HepG2 (cell line): ENCODE data around the gene OSBPL2. TPM values are rescaled to one million over a fixed set of nuclear protein-coding genes. Genes with fewer than 3 reads are reported as not detected.

ENCODE experiments used
- ELF3 ChIP-seq: IDR thresholded peaks from 2 replicates; pipeline ENCODE4 v1.6.1; 2016; ENCODE audit warnings: missing genetic modification reagents, missing compliant biosample characterization
- GPN1 ChIP-seq: sonication (generic); formaldehyde crosslinking; IDR thresholded peaks from 2 replicates; pipeline ENCODE4 v1.5.1; 2020; ENCODE audit warnings: missing genetic modification reagents, borderline replicate concordance
- HIVEP1 ChIP-seq: sonication (generic); formaldehyde crosslinking; IDR thresholded peaks from 2 replicates; pipeline ENCODE4 v1.4.0; 2020; ENCODE audit warnings: mild to moderate bottlenecking, missing genetic modification reagents
- HNF4G ChIP-seq, 2 experiments: sonication (generic) in 1 of 2; formaldehyde crosslinking in 1 of 2; IDR thresholded peaks; 2 replicates each; pipeline versions ENCODE4 v1.4.0 to v1.6.1; 2011 to 2020; ENCODE audit warnings: borderline replicate concordance in 2 of 2, low read depth in 2 of 2, mild to moderate bottlenecking in 2 of 2, low read length in 1 of 2, missing genetic modification reagents in 1 of 2, moderate library complexity in 1 of 2
- KDM5B ChIP-seq: sonication (generic); formaldehyde crosslinking; IDR thresholded peaks from 2 replicates; pipeline ENCODE4 v1.4.0; 2020; ENCODE audit warnings: missing genetic modification reagents, mild to moderate bottlenecking, borderline replicate concordance
- KLF11 ChIP-seq: IDR thresholded peaks from 2 replicates; pipeline ENCODE4 v1.6.1; 2016; ENCODE audit warnings: missing compliant biosample characterization
- MTF1 ChIP-seq: sonication (generic); formaldehyde crosslinking; IDR thresholded peaks from 2 replicates; pipeline ENCODE4 v1.5.0; 2020; ENCODE audit warnings: missing genetic modification reagents
- NR3C1 ChIP-seq: sonication (generic); formaldehyde crosslinking; IDR thresholded peaks from 2 replicates; pipeline ENCODE4 v1.4.0; 2020; ENCODE audit warnings: missing genetic modification reagents
- POLR2G ChIP-seq: fragments of 200-400 bp; formaldehyde crosslinking; IDR thresholded peaks from 2 replicates; pipeline ENCODE4 v1.6.1; 2018; ENCODE audit warnings: mild to moderate bottlenecking, low read depth, low read length, moderate library complexity
- SP4 ChIP-seq: sonication (generic); formaldehyde crosslinking; IDR thresholded peaks from 2 replicates; pipeline ENCODE4 v1.8.1; 2023; ENCODE audit warnings: mild to moderate bottlenecking, missing genetic modification reagents
- ZFYVE20 ChIP-seq: sonication (generic); formaldehyde crosslinking; IDR thresholded peaks from 2 replicates; pipeline ENCODE4 v1.8.0; 2023; ENCODE audit warnings: low read depth, mild to moderate bottlenecking, moderate library complexity, missing genetic modification reagents, borderline replicate concordance
- ZNF350 ChIP-seq: sonication (generic); formaldehyde crosslinking; IDR thresholded peaks from 2 replicates; pipeline ENCODE4 v1.4.0; 2020; ENCODE audit warnings: mild to moderate bottlenecking, low read depth, missing genetic modification reagents, borderline replicate concordance
- ZNF446 ChIP-seq: sonication (generic); formaldehyde crosslinking; IDR thresholded peaks from 2 replicates; pipeline ENCODE4 v1.5.0; 2020; ENCODE audit warnings: mild to moderate bottlenecking, missing genetic modification reagents
- ZNF737 ChIP-seq: sonication (generic); formaldehyde crosslinking; IDR thresholded peaks from 2 replicates; pipeline ENCODE4 v1.5.0; 2020; ENCODE audit warnings: missing genetic modification reagents, mild to moderate bottlenecking, borderline replicate concordance
- ZNF878 ChIP-seq: sonication (generic); formaldehyde crosslinking; IDR thresholded peaks from 2 replicates; pipeline ENCODE4 v1.8.1; 2023; ENCODE audit warnings: mild to moderate bottlenecking, missing genetic modification reagents, moderate library complexity
- polyA plus RNA-seq, 8 experiments: library from polyadenylated mRNA; depleted of rRNA in 3 of 8; stranded (reverse) in 7 of 8; unstranded in 1 of 8; fragments of >200 nt; fragmentation: Illumina TruSeq in 4 of 8; extraction: Trizol in 4 of 8; gene quantifications; 2 replicates each; pipeline versions ENCODE4 v1.2.1 to v1.2.3, GENCODE V29; 2011 to 2016; ENCODE audit warnings: low read depth in 4 of 8, missing spikeins in 1 of 8, mixed read lengths in 1 of 8; ENCODE audit not compliant: insufficient read depth in 1 of 8
- total RNA-seq, 5 experiments: library from RNA; depleted of rRNA; stranded (reverse); fragments of >200 nt; fragmentation: Illumina TruSeq; extraction: Trizol; gene quantifications; 2 replicates each; pipeline ENCODE4 v1.2.3, GENCODE V29; 2016; ENCODE audit warnings: low read depth in 1 of 5
- TF ChIP-seq, protein P1 (sequence below): sonication (generic); formaldehyde crosslinking; IDR thresholded peaks from one replicate; pipeline ENCODE4 v1.5.1; 2020; ENCODE audit warnings: mild to moderate bottlenecking, missing genetic modification reagents; ENCODE audit errors: not compliant biosample characterization
- TF ChIP-seq, protein P2 (sequence below): sonication (generic); formaldehyde crosslinking; conservative IDR thresholded peaks from 2 replicates; pipeline ENCODE4 v1.8.0; 2022; ENCODE audit warnings: missing genetic modification reagents
- TF ChIP-seq, protein P3 (sequence below): fragments of 450-650 bp; IDR thresholded peaks from 2 replicates; pipeline ENCODE4 v1.6.1; 2016

Gene OSBPL2
- total and polyA plus RNA-seq, 2 of the 13 experiments (the other 11 are each of a cell fraction or from before 2014, with no cell fraction given): 18.5 to 37.4 TPM

DNA sequence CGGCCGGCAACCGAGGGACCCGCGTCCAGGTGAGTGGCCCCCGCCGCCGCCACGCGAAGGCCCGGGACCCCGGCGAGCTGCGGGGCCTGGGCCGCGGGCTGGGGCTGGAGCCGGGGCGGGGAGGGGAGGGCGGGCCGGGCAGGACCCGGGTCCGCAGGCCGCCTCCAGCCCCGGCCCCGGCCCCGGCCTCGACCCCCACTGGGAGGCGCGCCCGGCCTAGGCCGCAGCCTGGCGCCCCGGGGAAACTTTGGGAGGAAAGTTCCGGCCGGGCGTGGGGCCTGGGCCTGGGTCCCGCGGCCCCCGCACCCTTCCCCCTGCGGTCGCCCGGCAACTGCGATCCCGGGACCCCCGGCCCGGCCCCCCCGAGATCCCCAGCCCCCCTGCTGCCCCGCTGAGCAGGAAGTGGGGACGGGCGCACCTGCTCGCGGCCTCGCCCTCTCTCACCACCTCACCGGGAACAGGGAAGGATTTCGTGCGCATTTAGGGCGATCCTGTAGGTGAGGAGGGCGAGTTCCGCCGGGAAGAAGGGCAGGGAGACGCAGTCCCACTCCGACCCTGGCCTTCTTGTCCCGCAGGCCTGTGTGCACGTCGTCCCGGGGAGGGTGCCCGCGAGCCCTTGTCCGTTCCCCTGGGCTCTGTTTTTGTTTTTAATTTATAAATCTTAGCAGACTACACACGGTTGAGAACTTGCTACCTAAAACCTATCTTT, 402 bp downstream of the OSBPL2 start (continued):
- TF ChIP-seq GPN1 (CRISPR knock-in tag) (peak; percentile 89; the same call in 1 of the 2 replicates), NR3C1 (no peak), ZNF350 (CRISPR knock-in tag) (no peak), MTF1 (CRISPR knock-in tag) (no peak), HIVEP1 (CRISPR knock-in tag) (no peak), KDM5B (CRISPR knock-in tag) (peak; percentile 53; the same call in 1 of the 2 replicates), SP4 (no peak), KLF11 (CRISPR knock-in tag) (0 out of 2 replicates have a peak, but pooled peaks have one; percentile 48), ZNF446 (CRISPR knock-in tag) (no peak), ELF3 (no peak), ZNF878 (CRISPR knock-in tag) (no peak), ZFYVE20 (CRISPR knock-in tag) (no peak), HNF4G (IDR thresholded peaks at IDR 0.05; ENCODE audit: borderline replicate concordance, low read depth, low read length) (no peak), HNF4G (CRISPR knock-in tag; IDR thresholded peaks at IDR 0.05; ENCODE audit: borderline replicate concordance, low read depth) (0 out of 2 replicates have a peak, but pooled peaks have one; percentile 26), ZNF737 (CRISPR knock-in tag) (no peak), POLR2G (no peak)
- TF ChIP-seq, protein P1, sequence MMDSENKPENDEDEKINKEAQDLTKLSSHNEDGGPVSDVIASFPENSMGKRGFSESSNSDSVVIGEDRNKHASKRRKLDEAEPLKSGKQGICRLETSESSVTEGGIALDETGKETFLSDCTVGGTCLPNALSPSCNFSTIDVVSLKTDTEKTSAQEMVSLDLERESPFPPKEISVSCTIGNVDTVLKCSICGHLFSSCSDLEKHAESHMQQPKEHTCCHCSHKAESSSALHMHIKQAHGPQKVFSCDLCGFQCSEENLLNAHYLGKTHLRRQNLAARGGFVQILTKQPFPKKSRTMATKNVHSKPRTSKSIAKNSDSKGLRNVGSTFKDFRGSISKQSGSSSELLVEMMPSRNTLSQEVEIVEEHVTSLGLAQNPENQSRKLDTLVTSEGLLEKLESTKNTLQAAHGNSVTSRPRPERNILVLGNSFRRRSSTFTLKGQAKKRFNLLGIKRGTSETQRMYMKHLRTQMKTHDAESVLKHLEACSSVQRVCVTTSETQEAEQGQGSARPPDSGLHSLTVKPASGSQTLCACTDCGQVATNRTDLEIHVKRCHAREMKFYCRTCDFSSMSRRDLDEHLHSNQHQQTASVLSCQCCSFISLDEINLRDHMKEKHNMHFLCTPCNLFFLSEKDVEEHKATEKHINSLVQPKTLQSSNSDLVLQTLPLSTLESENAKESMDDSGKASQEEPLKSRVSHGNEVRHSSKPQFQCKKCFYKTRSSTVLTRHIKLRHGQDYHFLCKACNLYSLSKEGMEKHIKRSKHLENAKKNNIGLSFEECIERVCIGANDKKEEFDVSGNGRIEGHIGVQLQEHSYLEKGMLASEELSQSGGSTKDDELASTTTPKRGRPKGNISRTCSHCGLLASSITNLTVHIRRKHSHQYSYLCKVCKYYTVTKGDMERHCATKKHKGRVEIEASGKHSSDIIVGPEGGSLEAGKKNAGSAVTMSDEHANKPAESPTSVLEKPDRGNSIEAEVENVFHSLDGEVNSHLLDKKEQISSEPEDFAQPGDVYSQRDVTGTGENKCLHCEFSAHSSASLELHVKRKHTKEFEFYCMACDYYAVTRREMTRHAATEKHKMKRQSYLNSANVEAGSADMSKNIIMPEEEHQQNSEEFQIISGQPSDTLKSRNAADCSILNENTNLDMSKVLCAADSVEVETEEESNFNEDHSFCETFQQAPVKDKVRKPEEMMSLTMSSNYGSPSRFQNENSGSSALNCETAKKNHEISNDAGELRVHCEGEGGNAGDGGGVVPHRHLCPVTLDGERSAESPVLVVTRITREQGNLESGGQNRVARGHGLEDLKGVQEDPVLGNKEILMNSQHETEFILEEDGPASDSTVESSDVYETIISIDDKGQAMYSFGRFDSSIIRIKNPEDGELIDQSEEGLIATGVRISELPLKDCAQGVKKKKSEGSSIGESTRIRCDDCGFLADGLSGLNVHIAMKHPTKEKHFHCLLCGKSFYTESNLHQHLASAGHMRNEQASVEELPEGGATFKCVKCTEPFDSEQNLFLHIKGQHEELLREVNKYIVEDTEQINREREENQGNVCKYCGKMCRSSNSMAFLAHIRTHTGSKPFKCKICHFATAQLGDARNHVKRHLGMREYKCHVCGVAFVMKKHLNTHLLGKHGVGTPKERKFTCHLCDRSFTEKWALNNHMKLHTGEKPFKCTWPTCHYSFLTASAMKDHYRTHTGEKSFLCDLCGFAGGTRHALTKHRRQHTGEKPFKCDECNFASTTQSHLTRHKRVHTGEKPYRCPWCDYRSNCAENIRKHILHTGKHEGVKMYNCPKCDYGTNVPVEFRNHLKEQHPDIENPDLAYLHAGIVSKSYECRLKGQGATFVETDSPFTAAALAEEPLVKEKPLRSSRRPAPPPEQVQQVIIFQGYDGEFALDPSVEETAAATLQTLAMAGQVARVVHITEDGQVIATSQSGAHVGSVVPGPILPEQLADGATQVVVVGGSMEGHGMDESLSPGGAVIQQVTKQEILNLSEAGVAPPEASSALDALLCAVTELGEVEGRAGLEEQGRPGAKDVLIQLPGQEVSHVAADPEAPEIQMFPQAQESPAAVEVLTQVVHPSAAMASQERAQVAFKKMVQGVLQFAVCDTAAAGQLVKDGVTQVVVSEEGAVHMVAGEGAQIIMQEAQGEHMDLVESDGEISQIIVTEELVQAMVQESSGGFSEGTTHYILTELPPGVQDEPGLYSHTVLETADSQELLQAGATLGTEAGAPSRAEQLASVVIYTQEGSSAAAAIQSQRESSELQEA: no peak
- TF ChIP-seq, protein P2, sequence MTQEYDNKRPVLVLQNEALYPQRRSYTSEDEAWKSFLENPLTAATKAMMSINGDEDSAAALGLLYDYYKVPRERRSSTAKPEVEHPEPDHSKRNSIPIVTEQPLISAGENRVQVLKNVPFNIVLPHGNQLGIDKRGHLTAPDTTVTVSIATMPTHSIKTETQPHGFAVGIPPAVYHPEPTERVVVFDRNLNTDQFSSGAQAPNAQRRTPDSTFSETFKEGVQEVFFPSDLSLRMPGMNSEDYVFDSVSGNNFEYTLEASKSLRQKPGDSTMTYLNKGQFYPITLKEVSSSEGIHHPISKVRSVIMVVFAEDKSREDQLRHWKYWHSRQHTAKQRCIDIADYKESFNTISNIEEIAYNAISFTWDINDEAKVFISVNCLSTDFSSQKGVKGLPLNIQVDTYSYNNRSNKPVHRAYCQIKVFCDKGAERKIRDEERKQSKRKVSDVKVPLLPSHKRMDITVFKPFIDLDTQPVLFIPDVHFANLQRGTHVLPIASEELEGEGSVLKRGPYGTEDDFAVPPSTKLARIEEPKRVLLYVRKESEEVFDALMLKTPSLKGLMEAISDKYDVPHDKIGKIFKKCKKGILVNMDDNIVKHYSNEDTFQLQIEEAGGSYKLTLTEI (CRISPR knock-in tag): no peak
- TF ChIP-seq, protein P3, sequence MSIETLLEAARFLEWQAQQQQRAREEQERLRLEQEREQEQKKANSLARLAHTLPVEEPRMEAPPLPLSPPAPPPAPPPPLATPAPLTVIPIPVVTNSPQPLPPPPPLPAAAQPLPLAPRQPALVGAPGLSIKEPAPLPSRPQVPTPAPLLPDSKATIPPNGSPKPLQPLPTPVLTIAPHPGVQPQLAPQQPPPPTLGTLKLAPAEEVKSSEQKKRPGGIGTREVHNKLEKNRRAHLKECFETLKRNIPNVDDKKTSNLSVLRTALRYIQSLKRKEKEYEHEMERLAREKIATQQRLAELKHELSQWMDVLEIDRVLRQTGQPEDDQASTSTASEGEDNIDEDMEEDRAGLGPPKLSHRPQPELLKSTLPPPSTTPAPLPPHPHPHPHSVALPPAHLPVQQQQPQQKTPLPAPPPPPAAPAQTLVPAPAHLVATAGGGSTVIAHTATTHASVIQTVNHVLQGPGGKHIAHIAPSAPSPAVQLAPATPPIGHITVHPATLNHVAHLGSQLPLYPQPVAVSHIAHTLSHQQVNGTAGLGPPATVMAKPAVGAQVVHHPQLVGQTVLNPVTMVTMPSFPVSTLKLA: no peak
